HL-60 (cell line): ENCODE measurements around the gene SECTM1.

Source experiments
- CTCF ChIP-seq: IDR thresholded peaks from one replicate; pipeline ENCODE4 v1.5.1; 2011; ENCODE audit warnings: low read length, control low read depth, inconsistent platforms; ENCODE audit not compliant: insufficient read depth
- GABPA ChIP-seq: IDR thresholded peaks from 2 replicates; pipeline ENCODE4 v1.6.1; 2012; ENCODE audit warnings: low read depth
- POLR2AphosphoS5 ChIP-seq: IDR thresholded peaks from 2 replicates; pipeline ENCODE4 v1.6.1; 2012; ENCODE audit warnings: low read depth
- REST ChIP-seq: IDR thresholded peaks from 2 replicates; pipeline ENCODE4 v1.6.1; 2012; ENCODE audit warnings: low read depth; ENCODE audit not compliant: insufficient replicate concordance
- SPI1 ChIP-seq: IDR thresholded peaks from 2 replicates; pipeline ENCODE4 v1.6.1; 2012; ENCODE audit warnings: low read depth, mild to moderate bottlenecking, borderline replicate concordance

- TF ChIP-seq CTCF, result no peak
- no peak for TF ChIP-seq REST
- TF ChIP-seq GABPA, result no peak
- no peak for TF ChIP-seq POLR2AphosphoS5
- no peak for TF ChIP-seq SPI1
These were observed 51.9 kb downstream of the SECTM1 start for GRCh38 chr17:82281502-82282238.
